ENCODE data around the gene MITF. TPM values are rescaled to one million over a fixed set of nuclear protein-coding genes. Genes with fewer than 3 reads are reported as not detected.

MITF gene
- total and polyA plus RNA-seq, 4 donors: 0.91 to 2.9 (median 2.3) TPM

- TF ChIP-seq HNF4A (conservative IDR thresholded peaks at IDR 0.05): no peak
- no peak for TF ChIP-seq TAF1 (conservative IDR thresholded peaks at IDR 0.05)
- TF ChIP-seq JUND (IDR thresholded peaks at IDR 0.05): no peak
- TF ChIP-seq ATF3 (IDR thresholded peaks at IDR 0.05): no peak
- no peak for TF ChIP-seq REST (IDR thresholded peaks at IDR 0.05)
- TF ChIP-seq RAD21 (IDR thresholded peaks at IDR 0.05): no peak
- TF ChIP-seq, protein P1, sequence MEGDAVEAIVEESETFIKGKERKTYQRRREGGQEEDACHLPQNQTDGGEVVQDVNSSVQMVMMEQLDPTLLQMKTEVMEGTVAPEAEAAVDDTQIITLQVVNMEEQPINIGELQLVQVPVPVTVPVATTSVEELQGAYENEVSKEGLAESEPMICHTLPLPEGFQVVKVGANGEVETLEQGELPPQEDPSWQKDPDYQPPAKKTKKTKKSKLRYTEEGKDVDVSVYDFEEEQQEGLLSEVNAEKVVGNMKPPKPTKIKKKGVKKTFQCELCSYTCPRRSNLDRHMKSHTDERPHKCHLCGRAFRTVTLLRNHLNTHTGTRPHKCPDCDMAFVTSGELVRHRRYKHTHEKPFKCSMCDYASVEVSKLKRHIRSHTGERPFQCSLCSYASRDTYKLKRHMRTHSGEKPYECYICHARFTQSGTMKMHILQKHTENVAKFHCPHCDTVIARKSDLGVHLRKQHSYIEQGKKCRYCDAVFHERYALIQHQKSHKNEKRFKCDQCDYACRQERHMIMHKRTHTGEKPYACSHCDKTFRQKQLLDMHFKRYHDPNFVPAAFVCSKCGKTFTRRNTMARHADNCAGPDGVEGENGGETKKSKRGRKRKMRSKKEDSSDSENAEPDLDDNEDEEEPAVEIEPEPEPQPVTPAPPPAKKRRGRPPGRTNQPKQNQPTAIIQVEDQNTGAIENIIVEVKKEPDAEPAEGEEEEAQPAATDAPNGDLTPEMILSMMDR (IDR thresholded peaks at IDR 0.05; ENCODE audit: low read depth, low read length, missing input control): no peak
- no peak for TF ChIP-seq FOXA2 (IDR thresholded peaks at IDR 0.05)
- TF ChIP-seq SP1 (IDR thresholded peaks at IDR 0.05): no peak
- no peak for TF ChIP-seq RXRA (IDR thresholded peaks at IDR 0.05)
- no peak for TF ChIP-seq ZBTB33 (IDR thresholded peaks at IDR 0.05)
- no peak for TF ChIP-seq FOXA1 (IDR thresholded peaks at IDR 0.05)
- TF ChIP-seq MAX (IDR thresholded peaks at IDR 0.05): no peak
- no peak for TF ChIP-seq YY1 (IDR thresholded peaks at IDR 0.05)
- no peak for TF ChIP-seq GABPA (IDR thresholded peaks at IDR 0.05 in 1 of 2, conservative IDR thresholded peaks at IDR 0.05 in 1 of 2)
- TF ChIP-seq NR2F2 (IDR thresholded peaks at IDR 0.05): no peak
- no peak for TF ChIP-seq EGR1 (IDR thresholded peaks at IDR 0.05; ENCODE audit: low read depth in 2 of 2)
- no peak for TF ChIP-seq HNF4G (IDR thresholded peaks at IDR 0.05)
- Histone ChIP-seq H3K9me3 (ENCODE audit: control insufficient read depth in 4 of 4, low read length in 3 of 4) (no peaks in the 10 kb centered on the region), H3K4me1 (ENCODE audit: control insufficient read depth in 4 of 4, insufficient read depth in 4 of 4, low read length in 3 of 4) (no peaks in the 10 kb centered on the region), H3K4me3 (ENCODE audit: low read depth in 1 of 3, low read length in 3 of 3) (no peak overlapping the region), H3K27ac (ENCODE audit: low read depth in 1 of 2, low read length in 2 of 2) (no peak overlapping the region), H3K36me3 (ENCODE audit: control insufficient read depth in 4 of 4, insufficient read depth in 3 of 4, low read depth in 1 of 4, low read length in 3 of 4) (no peaks in the 10 kb centered on the region), H3K27me3 (ENCODE audit: control insufficient read depth in 4 of 4, insufficient read depth in 4 of 4, low read length in 3 of 4) (no peaks in the 10 kb centered on the region), H3K9ac (ENCODE audit: low read depth in 1 of 2, low read length in 2 of 2) (no peak overlapping the region)
- DNase-seq (ENCODE audit: low spot score): no peak
- 61% methylated on average over 2 of the region's 2 CpGs for WGBS
Observed at GRCh38 chr3:69934398-69934797, 195.1 kb downstream of the MITF start.
